Measurements from ENCODE around the gene RMND5A.
A peak's percentile ranks its signal among the peaks of the same experiment; 100 is the strongest.
"Not testable (repeated sequence)": the region's sequence is repeated elsewhere in the genome, so short reads cannot be mapped to it uniquely, and the experiment has no call there.

The RMND5A gene

DNA sequence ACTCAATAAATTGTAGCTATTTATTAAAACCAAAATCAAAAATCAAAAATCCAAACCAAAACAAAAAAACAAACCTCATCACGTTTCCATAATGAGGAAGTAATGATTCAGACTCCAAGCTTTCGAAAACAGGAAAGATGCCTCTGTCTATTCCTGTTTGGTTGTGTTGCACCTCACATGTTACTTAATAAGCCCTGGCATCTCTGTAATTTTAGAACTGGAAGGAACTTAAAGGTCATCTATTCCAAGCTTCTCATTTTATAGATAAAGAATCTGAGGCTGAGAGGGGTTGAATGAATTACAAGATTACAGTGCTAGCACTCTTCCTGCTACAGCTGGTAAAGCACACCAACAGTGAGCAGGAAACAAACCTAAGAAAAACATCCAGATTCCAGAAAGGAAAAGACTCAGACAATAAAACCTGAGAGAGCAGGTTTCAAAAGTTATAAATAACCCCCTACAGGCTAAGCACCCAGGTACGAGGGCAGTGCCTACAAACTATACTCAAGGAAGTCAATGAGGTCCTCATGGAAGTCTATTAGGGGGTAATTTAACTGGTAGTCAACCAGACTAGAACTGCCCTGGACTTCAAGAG is 5.4 kb upstream of the RMND5A start:
- not testable (repeated sequence) for H4K12ac ChIP-seq (ENCODE audit: low read depth, low read length); H3K27me3 ChIP-seq (ENCODE audit: insufficient read depth, low read length); H2BK12ac ChIP-seq (ENCODE audit: low read length); H3K4me3 ChIP-seq (ENCODE audit: low read depth, low read length); H3K4me1 ChIP-seq (ENCODE audit: control insufficient read depth in 1 of 2, insufficient read depth in 2 of 2, low read length in 2 of 2); H2AFZ ChIP-seq (ENCODE audit: insufficient read depth, low read length, poor library complexity); H3K79me2 ChIP-seq (ENCODE audit: control insufficient read depth, insufficient read depth, low read length, poor library complexity); H3K27ac ChIP-seq (ENCODE audit: low read depth, low read length); H4K8ac ChIP-seq (ENCODE audit: low read depth, low read length); H3K14ac ChIP-seq (ENCODE audit: low read length); H2BK5ac ChIP-seq (ENCODE audit: low read depth, low read length, poor library complexity); H2AK5ac ChIP-seq (ENCODE audit: low read length); H3K18ac ChIP-seq (ENCODE audit: low read length); H3K36me3 ChIP-seq (ENCODE audit: control insufficient read depth in 1 of 2, insufficient read depth in 2 of 2, low read length in 2 of 2); H4K91ac ChIP-seq (ENCODE audit: low read depth, low read length); H3K4ac ChIP-seq (ENCODE audit: low read depth, low read length); H3K23ac ChIP-seq (ENCODE audit: low read length); H3K4me2 ChIP-seq (ENCODE audit: low read length); H3K79me1 ChIP-seq (ENCODE audit: low read length); H3K9ac ChIP-seq (ENCODE audit: low read length); DNase-seq; H3K9me3 ChIP-seq (ENCODE audit: insufficient read depth, low read depth, low read length); H2BK120ac ChIP-seq (ENCODE audit: insufficient read depth, low read length, poor library complexity)
- no CpG with 5 or more reads among the region's 3 CpGs for WGBS (ENCODE audit: extremely low coverage, insufficient coverage, insufficient read length)

GRCh38 chr2:86719263-86719636 is 841 bp upstream of the RMND5A start:
- not testable (repeated sequence) for H4K91ac ChIP-seq (ENCODE audit: low read depth, low read length); H3K9ac ChIP-seq (ENCODE audit: low read length); H4K8ac ChIP-seq (ENCODE audit: low read depth, low read length); H3K4ac ChIP-seq (ENCODE audit: low read depth, low read length); H3K14ac ChIP-seq (ENCODE audit: low read length); H2AFZ ChIP-seq (ENCODE audit: insufficient read depth, low read length, poor library complexity); H3K27ac ChIP-seq (ENCODE audit: low read depth, low read length); DNase-seq; H4K12ac ChIP-seq (ENCODE audit: low read depth, low read length); H3K4me2 ChIP-seq (ENCODE audit: low read length); H3K36me3 ChIP-seq (ENCODE audit: control insufficient read depth in 1 of 2, insufficient read depth in 2 of 2, low read length in 2 of 2); H3K4me1 ChIP-seq (ENCODE audit: control insufficient read depth in 1 of 2, insufficient read depth in 2 of 2, low read length in 2 of 2); H3K9me3 ChIP-seq (ENCODE audit: insufficient read depth, low read depth, low read length); H3K79me2 ChIP-seq (ENCODE audit: control insufficient read depth, insufficient read depth, low read length, poor library complexity); H2BK12ac ChIP-seq (ENCODE audit: low read length); H2BK120ac ChIP-seq (ENCODE audit: insufficient read depth, low read length, poor library complexity); H3K27me3 ChIP-seq (ENCODE audit: insufficient read depth, low read length); H2BK5ac ChIP-seq (ENCODE audit: low read depth, low read length, poor library complexity); H3K79me1 ChIP-seq (ENCODE audit: low read length); H3K18ac ChIP-seq (ENCODE audit: low read length); H3K4me3 ChIP-seq (ENCODE audit: low read depth, low read length); H2AK5ac ChIP-seq (ENCODE audit: low read length); H3K23ac ChIP-seq (ENCODE audit: low read length)
- WGBS (ENCODE audit: extremely low coverage, insufficient coverage, insufficient read length) = no CpG with 5 or more reads among the region's 30 CpGs

- not testable (repeated sequence) for H3K23ac ChIP-seq (ENCODE audit: low read length); H3K79me2 ChIP-seq (ENCODE audit: control insufficient read depth, insufficient read depth, low read length, poor library complexity); H3K4ac ChIP-seq (ENCODE audit: low read depth, low read length); H3K36me3 ChIP-seq (ENCODE audit: control insufficient read depth in 1 of 2, insufficient read depth in 2 of 2, low read length in 2 of 2); H4K12ac ChIP-seq (ENCODE audit: low read depth, low read length); H2AK5ac ChIP-seq (ENCODE audit: low read length); H2BK12ac ChIP-seq (ENCODE audit: low read length); H2AFZ ChIP-seq (ENCODE audit: insufficient read depth, low read length, poor library complexity); H3K18ac ChIP-seq (ENCODE audit: low read length); H3K27me3 ChIP-seq (ENCODE audit: insufficient read depth, low read length); H3K4me1 ChIP-seq (ENCODE audit: control insufficient read depth in 1 of 2, insufficient read depth in 2 of 2, low read length in 2 of 2); H3K79me1 ChIP-seq (ENCODE audit: low read length); H2BK120ac ChIP-seq (ENCODE audit: insufficient read depth, low read length, poor library complexity); H4K8ac ChIP-seq (ENCODE audit: low read depth, low read length); H3K9me3 ChIP-seq (ENCODE audit: insufficient read depth, low read depth, low read length)
- peak overlapping the region; percentile 80 for H3K4me3 ChIP-seq (ENCODE audit: low read depth, low read length)
- peak overlapping the region; percentile 62 for H4K91ac ChIP-seq (ENCODE audit: low read depth, low read length)
- DNase-seq = peak; percentile 29 to 57
- peak overlapping the region; percentile 75 for H3K14ac ChIP-seq (ENCODE audit: low read length)
- H3K4me2 ChIP-seq (ENCODE audit: low read length) = peak overlapping the region; percentile 78
- peak overlapping the region; percentile 53 for H3K9ac ChIP-seq (ENCODE audit: low read length)
- H2BK5ac ChIP-seq (ENCODE audit: low read depth, low read length, poor library complexity) = peak overlapping the region; percentile 63
- H3K27ac ChIP-seq (ENCODE audit: low read depth, low read length) = peak overlapping the region; percentile 74
- WGBS (ENCODE audit: extremely low coverage, insufficient coverage, insufficient read length) = no CpG with 5 or more reads among the region's 85 CpGs
Measured at GRCh38 chr2:86720540-86721320, 639 bp downstream of the RMND5A start.

DNA sequence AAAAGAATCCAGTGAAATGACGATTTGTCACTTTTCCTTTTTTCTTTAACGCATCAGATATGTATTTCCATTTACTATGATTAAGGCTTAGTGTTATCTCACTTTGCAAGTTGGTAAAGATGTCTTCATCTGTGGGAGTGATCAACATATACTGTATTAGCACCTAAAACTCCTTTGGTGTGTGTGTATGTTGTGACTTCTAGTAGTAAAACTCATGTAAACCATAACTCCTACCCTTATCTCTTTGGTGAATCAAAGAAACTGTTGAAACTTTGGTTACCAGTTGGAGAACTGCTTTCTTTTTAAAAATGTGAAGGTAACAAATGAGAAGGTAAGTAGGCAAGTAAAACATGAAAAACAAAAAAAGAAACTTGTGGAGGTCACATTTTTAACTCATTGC is 5.6 kb downstream of the RMND5A start:
- H3K14ac ChIP-seq (ENCODE audit: low read length); H3K79me2 ChIP-seq (ENCODE audit: control insufficient read depth, insufficient read depth, low read length, poor library complexity); H2BK12ac ChIP-seq (ENCODE audit: low read length); H3K9ac ChIP-seq (ENCODE audit: low read length); H2AK5ac ChIP-seq (ENCODE audit: low read length); DNase-seq; H3K27ac ChIP-seq (ENCODE audit: low read depth, low read length); H3K4me1 ChIP-seq (ENCODE audit: control insufficient read depth in 1 of 2, insufficient read depth in 2 of 2, low read length in 2 of 2); H4K8ac ChIP-seq (ENCODE audit: low read depth, low read length); H2AFZ ChIP-seq (ENCODE audit: insufficient read depth, low read length, poor library complexity); H3K36me3 ChIP-seq (ENCODE audit: control insufficient read depth in 1 of 2, insufficient read depth in 2 of 2, low read length in 2 of 2); H3K79me1 ChIP-seq (ENCODE audit: low read length); H3K23ac ChIP-seq (ENCODE audit: low read length); H3K4me2 ChIP-seq (ENCODE audit: low read length); H3K4ac ChIP-seq (ENCODE audit: low read depth, low read length); H3K27me3 ChIP-seq (ENCODE audit: insufficient read depth, low read length); H4K12ac ChIP-seq (ENCODE audit: low read depth, low read length); H2BK5ac ChIP-seq (ENCODE audit: low read depth, low read length, poor library complexity); H2BK120ac ChIP-seq (ENCODE audit: insufficient read depth, low read length, poor library complexity); H3K18ac ChIP-seq (ENCODE audit: low read length); H4K91ac ChIP-seq (ENCODE audit: low read depth, low read length); H3K9me3 ChIP-seq (ENCODE audit: insufficient read depth, low read depth, low read length); H3K4me3 ChIP-seq (ENCODE audit: low read depth, low read length): not testable (repeated sequence)
- no CpG with 5 or more reads among the region's 2 CpGs for WGBS (ENCODE audit: extremely low coverage, insufficient coverage, insufficient read length)
